ENCODE results near the gene KIAA1755.

- TF ChIP-seq, protein P1, sequence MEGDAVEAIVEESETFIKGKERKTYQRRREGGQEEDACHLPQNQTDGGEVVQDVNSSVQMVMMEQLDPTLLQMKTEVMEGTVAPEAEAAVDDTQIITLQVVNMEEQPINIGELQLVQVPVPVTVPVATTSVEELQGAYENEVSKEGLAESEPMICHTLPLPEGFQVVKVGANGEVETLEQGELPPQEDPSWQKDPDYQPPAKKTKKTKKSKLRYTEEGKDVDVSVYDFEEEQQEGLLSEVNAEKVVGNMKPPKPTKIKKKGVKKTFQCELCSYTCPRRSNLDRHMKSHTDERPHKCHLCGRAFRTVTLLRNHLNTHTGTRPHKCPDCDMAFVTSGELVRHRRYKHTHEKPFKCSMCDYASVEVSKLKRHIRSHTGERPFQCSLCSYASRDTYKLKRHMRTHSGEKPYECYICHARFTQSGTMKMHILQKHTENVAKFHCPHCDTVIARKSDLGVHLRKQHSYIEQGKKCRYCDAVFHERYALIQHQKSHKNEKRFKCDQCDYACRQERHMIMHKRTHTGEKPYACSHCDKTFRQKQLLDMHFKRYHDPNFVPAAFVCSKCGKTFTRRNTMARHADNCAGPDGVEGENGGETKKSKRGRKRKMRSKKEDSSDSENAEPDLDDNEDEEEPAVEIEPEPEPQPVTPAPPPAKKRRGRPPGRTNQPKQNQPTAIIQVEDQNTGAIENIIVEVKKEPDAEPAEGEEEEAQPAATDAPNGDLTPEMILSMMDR (IDR thresholded peaks at IDR 0.05) = no peak
- no peak for TF ChIP-seq POLR2A (IDR thresholded peaks at IDR 0.05)
Measured at GRCh38 chr20:38261054-38261390, 487 bp upstream of the KIAA1755 start.
